ENCODE data around the gene REG3A.

DNA sequence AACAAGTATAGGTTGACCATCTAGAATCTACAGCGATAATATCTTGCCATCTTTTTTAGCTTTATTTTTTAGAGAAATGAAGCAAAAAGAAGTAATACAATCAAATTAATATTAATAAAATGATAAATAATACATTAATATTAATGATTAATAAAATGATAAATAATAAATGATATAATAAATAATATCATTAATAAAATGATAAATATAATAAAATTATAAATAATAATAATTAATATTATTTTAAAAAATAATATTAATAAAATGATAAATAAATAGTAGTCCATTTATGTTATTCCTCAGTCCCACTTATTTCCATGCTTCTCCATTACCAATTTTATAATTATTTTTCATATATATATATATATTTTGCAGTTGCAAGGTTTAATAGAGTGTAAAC is 3.2 kb upstream of the REG3A start:
- TF ChIP-seq CTCF (IDR thresholded peaks at IDR 0.05 in 8 of 11, conservative IDR thresholded peaks at IDR 0.05 in 3 of 11) (no peak), POLR2A (IDR thresholded peaks at IDR 0.05) (no peak), POLR2AphosphoS5 (IDR thresholded peaks at IDR 0.05) (no peak)

Data from spleen (tissue), 7 donors.